H1 (cell line): ENCODE measurements around the gene MKKS. TPM values are rescaled to one million over a fixed set of nuclear protein-coding genes. Genes with fewer than 3 reads are reported as not detected.

Source experiments
- CTCF ChIA-PET: fragments of 300-600 bp; sonication (Branson Sonifier 250); formaldehyde crosslinking; loops from one replicate; lab custom pipeline; 2021; ENCODE audit not compliant: partially characterized antibody; lab: Charles Lee
- POLR2A ChIA-PET: fragments of 300-600 bp; sonication (Branson Sonifier 250); formaldehyde crosslinking; loops from one replicate; lab custom pipeline; 2021; ENCODE audit warnings: inconsistent platforms; ENCODE audit not compliant: partially characterized antibody; lab: Charles Lee
- DNase-seq, 2 experiments: peaks; one replicate each; pipeline versions ENCODE4 v3.0.0 to v3.0.0-alpha.2; 2010 to 2022; ENCODE audit warnings: low spot score in 2 of 2, low read depth in 1 of 2, mixed read lengths in 1 of 2
- FAIRE-seq: peaks from 2 replicates; lab custom pipeline; 2011; peaks lifted over from hg19 to GRCh38; lab: Jason Lieb, UNC
- H2AFZ ChIP-seq: 2 replicates; pipeline ENCODE4 v1.8.1; 2012; ENCODE audit warnings: low read length, inconsistent platforms
- H2AK5ac ChIP-seq: 2 replicates; pipeline ENCODE4 v1.6.1; 2013; ENCODE audit warnings: low read depth, low read length
- H2BK120ac ChIP-seq: replicated peaks from 2 replicates; pipeline ENCODE3; 2013; ENCODE audit warnings: low read depth, low read length, inconsistent platforms
- H2BK12ac ChIP-seq: 2 replicates; pipeline ENCODE4 v1.6.1; 2013; ENCODE audit warnings: low read depth, low read length
- H2BK15ac ChIP-seq: 2 replicates; pipeline ENCODE4 v1.6.1; 2013; ENCODE audit warnings: low read length
- H2BK20ac ChIP-seq: 2 replicates; pipeline ENCODE4 v1.6.1; 2013; ENCODE audit warnings: low read length
- H2BK5ac ChIP-seq: 2 replicates; pipeline ENCODE4 v1.6.1; 2013; ENCODE audit warnings: low read depth, low read length
- H3K14ac ChIP-seq: 2 replicates; pipeline ENCODE4 v1.6.1; 2013; ENCODE audit warnings: inconsistent platforms; ENCODE audit not compliant: insufficient read length
- H3K18ac ChIP-seq: 2 replicates; pipeline ENCODE4 v1.6.1; 2013; ENCODE audit warnings: low read length; ENCODE audit errors: extremely low read depth
- H3K23ac ChIP-seq: 2 replicates; pipeline ENCODE4 v1.6.1; 2013; ENCODE audit warnings: inconsistent platforms; ENCODE audit not compliant: insufficient read length
- H3K23me2 ChIP-seq: 2 replicates; pipeline ENCODE4 v1.6.1; 2013; ENCODE audit warnings: low read depth, low read length
- H3K27ac ChIP-seq: 2 replicates; pipeline ENCODE4 v1.6.1; 2011; ENCODE audit warnings: low read depth, low read length, inconsistent platforms
- H3K27me3 ChIP-seq, 4 experiments: replicated peaks in 1 of 4; 1 replicate in 1 of 4; 2 replicates in 3 of 4; pipeline versions ENCODE4 v1.6.1 to v1.8.1; 2011 to 2013; ENCODE audit warnings: low read length in 3 of 4, mild to moderate bottlenecking in 3 of 4, inconsistent platforms in 2 of 4, mixed read lengths in 2 of 4, moderate library complexity in 1 of 4; ENCODE audit not compliant: control insufficient read depth in 3 of 4, insufficient read depth in 3 of 4; ENCODE audit errors: extremely low read depth in 1 of 4
- H3K36me3 ChIP-seq, 4 experiments: 2 replicates each; pipeline versions ENCODE4 v1.6.1 to v1.8.1; 2011 to 2013; ENCODE audit warnings: mild to moderate bottlenecking in 4 of 4, low read length in 3 of 4, moderate library complexity in 2 of 4, control low read depth in 1 of 4, inconsistent platforms in 1 of 4; ENCODE audit not compliant: insufficient read depth in 4 of 4, control insufficient read depth in 2 of 4
- H3K4ac ChIP-seq: replicated peaks from 2 replicates; pipeline ENCODE3; 2013; ENCODE audit warnings: low read length, low read depth, mixed read lengths, inconsistent platforms; ENCODE audit not compliant: insufficient read length
- H3K4me1 ChIP-seq, 4 experiments: replicated peaks in 1 of 4; 1 replicate in 1 of 4; 2 replicates in 3 of 4; pipeline versions ENCODE4 v1.6.1 to v1.8.1; 2011 to 2013; ENCODE audit warnings: low read length in 3 of 4, inconsistent platforms in 2 of 4, mixed read lengths in 1 of 4; ENCODE audit not compliant: insufficient read depth in 4 of 4, control insufficient read depth in 3 of 4
- H3K4me2 ChIP-seq, 2 experiments: 2 replicates each; pipeline versions ENCODE4 v1.6.1 to v1.8.1; 2011 to 2013; ENCODE audit warnings: low read depth in 2 of 2, low read length in 2 of 2, control low read depth in 1 of 2, inconsistent platforms in 1 of 2, mild to moderate bottlenecking in 1 of 2; ENCODE audit not compliant: insufficient read depth in 1 of 2
- H3K4me3 ChIP-seq, 4 experiments: fragments of 200-600, 300-600 bp in 1 of 4; sonication (generic), shearing (Covaris generic), sonication (Bioruptor Twin) in 1 of 4; 2 replicates each; pipeline versions ENCODE4 v1.5.1 to v1.8.1; 2011 to 2016; ENCODE audit warnings: low read length in 4 of 4, low read depth in 3 of 4, control low read depth in 2 of 4, inconsistent platforms in 2 of 4, mild to moderate bottlenecking in 2 of 4, mixed read lengths in 1 of 4, moderate library complexity in 1 of 4; ENCODE audit not compliant: insufficient read depth in 2 of 4; ENCODE audit errors: extremely low read depth in 1 of 4
- H3K56ac ChIP-seq: replicated peaks from 2 replicates; pipeline ENCODE3; 2013; ENCODE audit warnings: low read depth, mild to moderate bottlenecking, mixed read lengths, low read length, inconsistent platforms; ENCODE audit not compliant: insufficient read length
- H3K79me1 ChIP-seq: 2 replicates; pipeline ENCODE4 v1.6.1; 2013; ENCODE audit warnings: low read depth, low read length, control low read depth
- H3K79me2 ChIP-seq, 2 experiments: 2 replicates each; pipeline versions ENCODE4 v1.6.1 to v1.8.1; 2012 to 2013; ENCODE audit warnings: low read length in 2 of 2, mild to moderate bottlenecking in 2 of 2, inconsistent platforms in 1 of 2; ENCODE audit not compliant: insufficient read depth in 2 of 2, control insufficient read depth in 1 of 2
- H3K9ac ChIP-seq, 4 experiments: replicated peaks in 1 of 4; 1 replicate in 1 of 4; 2 replicates in 3 of 4; pipeline versions ENCODE4 v1.6.1 to v1.8.1; 2011 to 2013; ENCODE audit warnings: low read depth in 3 of 4, low read length in 3 of 4, control low read depth in 2 of 4, mild to moderate bottlenecking in 2 of 4, moderate library complexity in 2 of 4, inconsistent platforms in 1 of 4; ENCODE audit errors: extremely low read depth in 1 of 4
- H3K9me3 ChIP-seq, 2 experiments: 2 replicates each; pipeline versions ENCODE4 v1.6.1 to v1.8.1; 2012 to 2013; ENCODE audit warnings: mild to moderate bottlenecking in 2 of 2, moderate library complexity in 2 of 2, control low read depth in 1 of 2, inconsistent platforms in 1 of 2, low read depth in 1 of 2, low read length in 1 of 2, mixed read lengths in 1 of 2; ENCODE audit not compliant: insufficient read depth in 2 of 2
- H4K20me1 ChIP-seq, 2 experiments: replicated peaks in 1 of 2; 2 replicates each; pipeline versions ENCODE3 to v1.8.1; 2011 to 2013; ENCODE audit warnings: inconsistent platforms in 2 of 2, low read length in 2 of 2, mild to moderate bottlenecking in 1 of 2; ENCODE audit not compliant: insufficient read depth in 2 of 2, control insufficient read depth in 1 of 2
- H4K5ac ChIP-seq: 2 replicates; pipeline ENCODE4 v1.6.1; 2013; ENCODE audit warnings: low read length, low read depth, mixed read lengths, inconsistent platforms; ENCODE audit not compliant: insufficient read length
- H4K8ac ChIP-seq: 2 replicates; pipeline ENCODE4 v1.8.0; 2013; ENCODE audit warnings: mild to moderate bottlenecking, moderate library complexity, low read length, inconsistent platforms; ENCODE audit not compliant: insufficient read depth; ENCODE audit errors: extremely low read depth
- H4K91ac ChIP-seq: replicated peaks from 2 replicates; pipeline ENCODE3; 2013; ENCODE audit warnings: low read length, mixed read lengths, inconsistent platforms; ENCODE audit not compliant: insufficient read length
- CTCF ChIP-seq, 3 experiments: IDR thresholded peaks; 1 replicate in 2 of 3; 2 replicates in 1 of 3; pipeline versions ENCODE4 v1.5.1 to v1.6.1; 2011; ENCODE audit warnings: low read length in 3 of 3, mild to moderate bottlenecking in 3 of 3, inconsistent platforms in 2 of 3, low read depth in 1 of 3, moderate library complexity in 1 of 3; ENCODE audit not compliant: insufficient read depth in 1 of 3; ENCODE audit errors: control extremely low read depth in 1 of 3
- RAD21 ChIP-seq, 2 experiments: IDR thresholded peaks in 1 of 2; conservative IDR thresholded peaks in 1 of 2; 2 replicates each; pipeline ENCODE4 v1.6.1; 2011; ENCODE audit warnings: low read depth in 2 of 2, low read length in 2 of 2, improper control_type of control experiment in 1 of 2, inconsistent platforms in 1 of 2, mild to moderate bottlenecking in 1 of 2, moderate library complexity in 1 of 2
- ZNF274 ChIP-seq: IDR thresholded peaks from 2 replicates; pipeline ENCODE4 v1.7.0; 2012; ENCODE audit warnings: low read length, borderline replicate concordance; ENCODE audit errors: extremely low read depth
- polyA plus RNA-seq, 7 experiments: library from polyadenylated mRNA; depleted of rRNA in 3 of 7; stranded (reverse) in 5 of 7; unstranded in 2 of 7; fragments of >200 nt in 5 of 7; fragments of 200-250 nt in 2 of 7; gene quantifications; 1 replicate in 5 of 7; 2 replicates in 1 of 7; 4 replicates in 1 of 7; pipeline versions ENCODE4 v1.2.1 to v1.2.3, GENCODE V29; 2011 to 2013; ENCODE audit warnings: missing spikeins in 2 of 7, mixed read lengths in 2 of 7
- total RNA-seq: library from RNA; stranded (reverse); fragmentation: NEBNext Ultra II Directional; extraction: Animal tissue kit (Norgen Biotek cat#: 25700); gene quantifications from 2 replicates; pipeline ENCODE4 v1.2.1, GENCODE V29; 2021

The MKKS gene
- total and polyA plus RNA-seq, 2 of the 8 experiments (the other 6 are each of a cell fraction or from before 2014, with no cell fraction given) = 15.9 to 24.8 TPM

- Histone ChIP-seq H3K23ac (no peak overlapping the region), H2BK120ac (no peak overlapping the region), H4K91ac (no peak overlapping the region), H3K14ac (no peak overlapping the region), H2BK20ac (no peak overlapping the region), H3K9me3 (no peaks in the 10 kb centered on the region), H3K9ac (no peak overlapping the region), H3K4me1 (peaks cover 0 to 6% (median 1%) of the 10 kb centered on the region in 4 experiments; a peak in 3 of 7 replicates), H3K79me1 (no peaks in the 10 kb centered on the region), H3K4ac (no peak overlapping the region), H3K27ac (no peak overlapping the region), H3K56ac (no peak overlapping the region), H2BK5ac (no peak overlapping the region), H4K20me1 (no peaks in the 10 kb centered on the region), H3K23me2 (no peaks in the 10 kb centered on the region; the same call in 1 of the 2 replicates), H3K79me2 (no peaks in the 10 kb centered on the region), H2AK5ac (no peak overlapping the region)
- CTCF ChIA-PET = interaction anchor here (0.6 to 2.9 kb wide), 51 partner anchors 9 to 1456 kb away, joined by 3 to 19 read pairs (median 4); no protein-coding TSS in a partner anchor
- no peak for FAIRE-seq
- peak; percentile 54 to 71 for TF ChIP-seq RAD21 (IDR thresholded peaks at IDR 0.05 in 1 of 2, conservative IDR thresholded peaks at IDR 0.05 in 1 of 2; ENCODE audit: low read depth in 2 of 2, low read length in 2 of 2)
- TF ChIP-seq CTCF (IDR thresholded peaks at IDR 0.05; ENCODE audit: control extremely low read depth in 1 of 3, insufficient read depth in 1 of 3, low read depth in 1 of 3, low read length in 3 of 3) = peak in 2 of 3 experiments; percentile 29 to 41; a peak in 2 of 4 replicates
- no peak for TF ChIP-seq ZNF274
- TF ChIP-seq, all 59 proteins: peak for 2
- no peak for DNase-seq
- Histone ChIP-seq H3K27me3 (no peaks in the 10 kb centered on the region; a peak in 1 of 7 replicates), H2BK12ac (no peak overlapping the region), H2BK15ac (no peak overlapping the region), H4K5ac (no peak overlapping the region), H3K4me3 (no peak overlapping the region), H4K8ac (no peak overlapping the region), H2AFZ (no peak overlapping the region), H3K36me3 (no peaks in the 10 kb centered on the region), H3K18ac (no peak overlapping the region), H3K4me2 (no peak overlapping the region)
- POLR2A ChIA-PET = interaction anchor here (0.6 to 0.7 kb wide), 3 partner anchors 86 to 315 kb away, joined by 3 read pairs; no protein-coding TSS in a partner anchor
Measured at GRCh38 chr20:10357974-10358373, 76.0 kb downstream of the MKKS start.
